ENCODE measurements around the gene KRTAP5-6. TPM values are rescaled to one million over a fixed set of nuclear protein-coding genes. Genes with fewer than 3 reads are reported as not detected.

Gene KRTAP5-6
- total and polyA plus RNA-seq, 3 experiments from 2014 or later, result not detected

DNA sequence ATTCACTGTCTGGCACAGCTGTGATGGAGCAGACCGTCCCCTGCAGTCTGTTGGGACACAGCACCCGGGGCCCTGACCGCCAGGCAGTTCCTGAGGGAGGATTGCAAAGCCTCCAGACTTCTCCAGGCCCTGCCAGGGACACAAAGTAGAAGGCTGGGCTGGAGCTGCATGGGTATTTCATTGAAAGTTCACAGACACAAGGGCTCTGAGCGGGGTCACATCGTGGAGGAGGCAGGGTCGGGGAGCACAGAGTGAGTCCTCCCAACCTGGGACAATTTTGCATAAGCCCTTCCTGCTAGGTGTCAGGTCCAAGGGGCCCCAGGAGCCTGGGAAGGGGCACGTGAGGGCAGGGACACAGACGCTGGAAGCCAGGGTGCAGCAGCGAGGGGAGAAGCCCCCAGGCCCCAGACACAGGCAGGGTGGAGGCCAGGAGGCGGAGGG lies 37.7 kb downstream of the KRTAP5-6 start:
- peaks cover 0 to 23% (median 2%) of the 10 kb centered on the region in 3 donors for H3K36me3 Mint-ChIP-seq
- peaks cover 0 to 24% (median 20%) of the 10 kb centered on the region in 5 donors for H3K9me3 Mint-ChIP-seq
- no peak for DNase-seq
- no peak overlapping the region for H3K4me3 Mint-ChIP-seq
- no peak overlapping the region for H3K27ac ChIP-seq (ENCODE audit: low read depth, low read length)
- H3K27ac Mint-ChIP-seq, result no peak overlapping the region
- ChIA-PET POLR2A (no interaction called here), CTCF (no interaction called here)
- peaks cover 18 to 23% (median 20%) of the 10 kb centered on the region in 3 donors for H3K4me1 Mint-ChIP-seq
- H3K36me3 ChIP-seq (ENCODE audit: insufficient read depth, low read length), result no peaks in the 10 kb centered on the region
- H3K27me3 ChIP-seq (ENCODE audit: insufficient read depth, low read length, poor library complexity, severe bottlenecking), result no peaks in the 10 kb centered on the region
- H3K9me3 ChIP-seq (ENCODE audit: low read length), result peaks cover 5% of the 10 kb centered on the region
- peaks cover 23 to 33% of the 10 kb centered on the region in 2 donors for H3K27me3 Mint-ChIP-seq
- peaks cover 16% of the 10 kb centered on the region for H3K4me1 ChIP-seq (ENCODE audit: insufficient read depth, low read length)
- no peak overlapping the region for H3K4me3 ChIP-seq (ENCODE audit: low read length)

DNA sequence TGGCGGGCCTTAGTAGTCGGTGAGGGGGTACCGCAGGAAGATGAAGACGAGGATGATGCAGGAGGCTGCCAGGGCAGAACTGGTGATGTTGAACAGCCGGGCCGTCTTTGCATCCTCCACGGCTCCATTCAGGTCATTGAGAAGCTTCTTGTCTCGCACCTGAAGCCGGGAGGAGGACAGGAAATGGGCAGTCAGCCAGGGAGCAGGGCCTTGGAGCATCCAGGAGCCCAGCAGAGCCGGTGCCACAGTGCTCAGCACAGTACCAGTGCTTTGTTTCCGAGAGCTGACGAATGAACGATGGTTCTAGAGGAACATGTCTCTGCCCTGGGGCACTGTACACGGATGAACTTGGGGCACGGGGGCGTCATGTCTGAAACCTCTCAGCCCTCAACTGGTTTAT lies 38.3 kb downstream of the KRTAP5-6 start:
- Histone ChIP-seq H3K4me3 (ENCODE audit: low read length) (no peak overlapping the region), H3K27ac (ENCODE audit: low read depth, low read length) (no peak overlapping the region), H3K9me3 (ENCODE audit: low read length) (peaks cover 5% of the 10 kb centered on the region), H3K4me1 (ENCODE audit: insufficient read depth, low read length) (peaks cover 16% of the 10 kb centered on the region), H3K27me3 (ENCODE audit: insufficient read depth, low read length, poor library complexity, severe bottlenecking) (no peaks in the 10 kb centered on the region), H3K36me3 (ENCODE audit: insufficient read depth, low read length) (no peaks in the 10 kb centered on the region)
- no peak overlapping the region for H3K4me3 Mint-ChIP-seq
- POLR2A ChIA-PET, result no interaction called here
- peak overlapping the region in 1 of 8 donors; percentile 39 for H3K27ac Mint-ChIP-seq
- peaks cover 26 to 33% of the 10 kb centered on the region in 2 donors for H3K27me3 Mint-ChIP-seq
- H3K36me3 Mint-ChIP-seq, result peaks cover 0 to 23% (median 2%) of the 10 kb centered on the region in 3 donors
- H3K4me1 Mint-ChIP-seq, result peaks cover 12 to 17% (median 16%) of the 10 kb centered on the region in 3 donors
- peaks cover 0 to 24% (median 20%) of the 10 kb centered on the region in 5 donors for H3K9me3 Mint-ChIP-seq
- DNase-seq, result no peak
- CTCF ChIA-PET, result no interaction called here

DNA sequence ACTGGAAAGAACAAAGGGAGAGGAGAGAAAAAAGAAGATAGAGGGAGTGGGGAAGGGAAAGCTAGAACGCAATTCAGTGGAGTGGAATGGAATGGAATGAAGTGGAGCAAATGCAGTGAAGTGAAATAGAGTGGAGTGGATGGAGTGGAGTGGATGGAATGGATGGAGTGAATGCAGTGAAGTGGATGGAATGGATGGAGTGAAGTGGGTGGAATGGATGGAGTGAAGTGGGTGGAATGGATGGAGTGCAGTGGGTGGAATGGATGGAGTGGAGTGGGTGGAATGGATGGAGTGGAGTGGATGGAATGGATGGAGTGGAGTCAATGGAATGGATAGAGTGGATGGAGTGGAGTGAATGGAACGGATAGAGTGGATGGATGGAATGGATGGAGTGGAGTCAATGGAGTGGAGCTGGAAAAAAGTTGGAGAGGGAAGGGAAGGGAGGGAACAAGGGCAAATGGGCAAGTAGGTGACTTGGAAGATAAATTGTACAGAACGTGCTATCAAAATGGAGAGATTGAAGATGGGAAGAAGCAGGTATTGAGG lies 39.5 kb downstream of the KRTAP5-6 start:
- peaks cover 24 to 33% of the 10 kb centered on the region in 2 donors for H3K27me3 Mint-ChIP-seq

DNA sequence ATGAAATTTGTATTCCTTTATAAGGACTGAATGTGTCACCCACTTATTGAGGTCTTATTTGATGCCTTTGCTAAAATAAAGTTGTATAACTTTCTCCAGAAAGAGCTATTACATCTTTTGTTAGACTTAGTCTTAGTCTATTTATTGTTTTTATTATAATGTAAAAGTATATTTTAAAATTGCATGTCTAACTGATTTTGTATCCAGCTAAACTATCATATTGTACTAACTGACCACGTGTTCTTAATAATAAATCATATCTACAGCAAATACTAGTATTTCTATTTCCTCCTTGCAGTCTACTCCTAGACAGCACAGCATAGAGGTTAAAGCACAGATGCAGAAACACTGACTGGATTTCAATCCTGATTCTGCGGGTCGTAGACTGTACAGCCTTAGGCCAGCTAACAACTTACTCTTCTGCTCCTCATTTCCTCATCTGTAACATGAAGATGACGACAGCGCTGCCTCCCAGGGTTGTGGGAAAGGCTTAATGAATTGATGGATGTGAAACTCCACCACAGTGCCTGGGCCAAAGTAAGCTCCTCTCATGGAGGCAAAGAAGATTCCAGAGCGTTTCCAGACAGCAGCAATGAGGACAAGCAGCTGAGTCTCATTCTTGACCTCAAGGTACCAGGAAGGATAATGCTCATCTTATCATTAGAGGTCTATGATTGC lies 40.2 kb downstream of the KRTAP5-6 start:
- Histone ChIP-seq H3K27me3 (ENCODE audit: insufficient read depth, low read length, poor library complexity, severe bottlenecking) (no peaks in the 10 kb centered on the region), H3K9me3 (ENCODE audit: low read length) (peaks cover 5% of the 10 kb centered on the region), H3K4me1 (ENCODE audit: insufficient read depth, low read length) (peaks cover 16% of the 10 kb centered on the region), H3K27ac (ENCODE audit: low read depth, low read length) (no peak overlapping the region), H3K4me3 (ENCODE audit: low read length) (no peak overlapping the region), H3K36me3 (ENCODE audit: insufficient read depth, low read length) (no peaks in the 10 kb centered on the region)
- Mint-ChIP-seq H3K36me3 (peaks cover 0 to 23% (median 2%) of the 10 kb centered on the region in 3 donors), H3K4me1 (peaks cover 11 to 14% (median 12%) of the 10 kb centered on the region in 3 donors), H3K9me3 (peaks cover 0 to 24% (median 20%) of the 10 kb centered on the region in 5 donors), H3K27me3 (peaks cover 24 to 26% of the 10 kb centered on the region in 2 donors), H3K4me3 (no peak overlapping the region), H3K27ac (no peak overlapping the region)
- ChIA-PET CTCF (no interaction called here), POLR2A (no interaction called here)
- DNase-seq, result no peak

More for the DNA sequence above, 39.5 kb downstream of the KRTAP5-6 start:
- Histone ChIP-seq H3K27ac (ENCODE audit: low read depth, low read length) (no peak overlapping the region), H3K9me3 (ENCODE audit: low read length) (peaks cover 5% of the 10 kb centered on the region), H3K27me3 (ENCODE audit: insufficient read depth, low read length, poor library complexity, severe bottlenecking) (no peaks in the 10 kb centered on the region), H3K36me3 (ENCODE audit: insufficient read depth, low read length) (no peaks in the 10 kb centered on the region), H3K4me1 (ENCODE audit: insufficient read depth, low read length) (peaks cover 16% of the 10 kb centered on the region), H3K4me3 (ENCODE audit: low read length) (no peak overlapping the region)
- H3K36me3 Mint-ChIP-seq, result peaks cover 0 to 23% (median 2%) of the 10 kb centered on the region in 3 donors
- H3K4me3 Mint-ChIP-seq, result no peak overlapping the region
- POLR2A ChIA-PET, result no interaction called here
- CTCF ChIA-PET, result no interaction called here
- peaks cover 12 to 15% (median 14%) of the 10 kb centered on the region in 3 donors for H3K4me1 Mint-ChIP-seq
- DNase-seq, result no peak
- H3K9me3 Mint-ChIP-seq, result peaks cover 0 to 24% (median 20%) of the 10 kb centered on the region in 5 donors
- H3K27ac Mint-ChIP-seq, result no peak overlapping the region

DNA sequence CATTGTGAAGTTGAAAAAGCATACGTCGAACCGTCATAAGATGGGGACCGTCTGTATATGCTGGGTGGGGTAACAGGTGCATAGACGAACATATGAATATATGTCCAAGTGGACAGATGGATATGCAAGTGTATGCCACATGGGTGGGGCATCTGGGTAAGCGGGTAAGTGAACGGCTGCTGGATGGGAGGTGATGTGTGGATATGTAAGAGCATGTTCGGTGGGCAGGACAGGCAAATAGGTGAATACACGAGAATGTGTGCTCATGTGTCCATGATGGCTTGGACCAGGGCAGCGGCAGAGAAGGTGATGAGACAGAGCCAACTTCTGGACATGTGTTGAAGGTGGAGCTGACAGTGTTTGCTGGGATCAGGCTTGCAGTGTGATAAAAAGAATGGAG lies 41.4 kb downstream of the KRTAP5-6 start:
- Histone ChIP-seq H3K4me3 (ENCODE audit: low read length) (no peak overlapping the region), H3K27me3 (ENCODE audit: insufficient read depth, low read length, poor library complexity, severe bottlenecking) (no peaks in the 10 kb centered on the region), H3K9me3 (ENCODE audit: low read length) (peaks cover 5% of the 10 kb centered on the region), H3K4me1 (ENCODE audit: insufficient read depth, low read length) (peaks cover 12% of the 10 kb centered on the region), H3K36me3 (ENCODE audit: insufficient read depth, low read length) (no peaks in the 10 kb centered on the region), H3K27ac (ENCODE audit: low read depth, low read length) (no peak overlapping the region)
- Mint-ChIP-seq H3K9me3 (peaks cover 0 to 24% (median 20%) of the 10 kb centered on the region in 5 donors), H3K27ac (peak overlapping the region in 1 of 8 donors; percentile 26), H3K4me1 (peaks cover 10 to 12% (median 12%) of the 10 kb centered on the region in 3 donors), H3K27me3 (peaks cover 23 to 24% of the 10 kb centered on the region in 2 donors), H3K4me3 (no peak overlapping the region), H3K36me3 (peaks cover 0 to 23% (median 2%) of the 10 kb centered on the region in 3 donors)
- ChIA-PET POLR2A (no interaction called here), CTCF (no interaction called here)
- DNase-seq, result no peak

DNA sequence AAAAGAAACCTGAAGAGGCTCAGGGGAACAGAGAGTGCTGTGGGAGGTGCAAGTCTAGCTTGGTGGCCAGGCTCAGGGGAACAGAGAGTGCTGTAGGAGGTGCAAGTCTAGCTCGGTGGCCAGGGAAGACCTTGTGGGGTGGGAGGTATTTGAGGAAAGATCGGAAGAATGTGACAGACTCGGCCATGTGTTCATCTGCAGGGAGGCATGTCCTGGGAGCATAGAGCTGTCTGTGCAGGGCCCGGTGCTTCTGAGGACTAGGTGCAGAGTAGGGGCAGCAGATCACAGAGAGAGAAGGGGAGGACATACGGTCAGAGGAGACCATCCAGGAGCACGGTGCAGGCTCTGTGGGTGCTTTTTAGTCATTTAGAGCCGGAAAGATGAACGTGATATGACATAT lies 42.6 kb downstream of the KRTAP5-6 start:
- Mint-ChIP-seq H3K9me3 (peaks cover 0 to 24% (median 20%) of the 10 kb centered on the region in 5 donors), H3K4me3 (no peak overlapping the region), H3K27ac (peak overlapping the region in 2 of 8 donors; percentile 72 to 73), H3K27me3 (peaks cover 16 to 21% of the 10 kb centered on the region in 2 donors), H3K36me3 (peaks cover 0 to 23% (median 2%) of the 10 kb centered on the region in 3 donors), H3K4me1 (peaks cover 0 to under 1% (median 0%) of the 10 kb centered on the region in 3 donors)
- ChIA-PET CTCF (interaction anchor here (0.7 kb wide), 1 partner anchor 21 kb away, joined by 3 read pairs; no protein-coding TSS in a partner anchor), POLR2A (no interaction called here)
- no peak overlapping the region for H3K4me3 ChIP-seq (ENCODE audit: low read length)
- H3K36me3 ChIP-seq (ENCODE audit: insufficient read depth, low read length), result no peaks in the 10 kb centered on the region
- DNase-seq, result no peak
- peaks cover 5% of the 10 kb centered on the region for H3K9me3 ChIP-seq (ENCODE audit: low read length)
- no peaks in the 10 kb centered on the region for H3K4me1 ChIP-seq (ENCODE audit: insufficient read depth, low read length)
- no peak overlapping the region for H3K27ac ChIP-seq (ENCODE audit: low read depth, low read length)
- H3K27me3 ChIP-seq (ENCODE audit: insufficient read depth, low read length, poor library complexity, severe bottlenecking), result no peaks in the 10 kb centered on the region

DNA sequence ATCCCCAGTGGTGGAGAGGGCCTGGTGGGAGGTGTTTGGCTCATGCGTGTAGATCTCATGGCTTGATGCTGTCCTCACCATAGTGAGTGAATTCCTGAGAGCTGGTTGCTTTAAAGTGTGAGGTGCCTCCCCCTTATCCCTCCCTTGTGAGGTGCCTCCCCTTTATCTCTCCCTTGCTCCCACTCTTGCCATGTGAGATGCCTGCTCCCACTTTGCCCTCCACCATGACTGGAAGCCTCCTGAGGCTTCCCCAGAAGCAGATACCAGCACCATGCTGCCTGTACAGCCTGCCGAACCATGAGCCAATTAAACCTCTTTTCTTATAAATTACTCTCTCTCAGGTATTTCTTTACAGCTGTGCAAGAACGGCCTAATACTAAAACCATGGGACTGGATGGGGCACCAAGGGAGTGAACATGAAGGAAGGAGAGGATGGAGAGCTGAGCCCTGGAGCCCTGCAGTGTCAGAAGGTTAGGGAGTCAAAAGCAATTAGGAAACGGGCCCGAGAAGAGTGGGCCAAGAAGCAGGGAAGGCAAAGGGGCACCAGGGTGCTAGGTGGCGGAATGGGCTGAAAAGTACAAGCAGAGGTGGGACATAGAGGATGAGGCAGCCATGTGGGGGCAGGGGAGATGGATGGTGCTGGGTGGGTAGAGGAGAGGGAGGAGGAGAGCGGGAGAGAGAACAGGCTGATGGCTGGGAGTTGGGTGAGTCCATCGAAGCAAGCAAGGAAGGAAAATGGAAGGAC lies 44.0 kb downstream of the KRTAP5-6 start:
- ChIA-PET POLR2A (no interaction called here), CTCF (interaction anchor here (1.0 kb wide), 1 partner anchor 47 kb away, joined by 3 read pairs; no protein-coding TSS in a partner anchor)
- no peak overlapping the region for H3K4me3 Mint-ChIP-seq
- H3K36me3 Mint-ChIP-seq, result peaks cover 0 to 18% (median 0%) of the 10 kb centered on the region in 3 donors
- Histone ChIP-seq H3K4me1 (ENCODE audit: insufficient read depth, low read length) (no peaks in the 10 kb centered on the region), H3K9me3 (ENCODE audit: low read length) (peaks cover 5% of the 10 kb centered on the region), H3K36me3 (ENCODE audit: insufficient read depth, low read length) (no peaks in the 10 kb centered on the region), H3K27me3 (ENCODE audit: insufficient read depth, low read length, poor library complexity, severe bottlenecking) (no peaks in the 10 kb centered on the region), H3K27ac (ENCODE audit: low read depth, low read length) (no peak overlapping the region), H3K4me3 (ENCODE audit: low read length) (no peak overlapping the region)
- DNase-seq, result no peak
- H3K9me3 Mint-ChIP-seq, result peaks cover 0 to 19% (median 16%) of the 10 kb centered on the region in 5 donors
- peaks cover 10 to 13% of the 10 kb centered on the region in 2 donors for H3K27me3 Mint-ChIP-seq
- peaks cover 0 to under 1% (median under 1%) of the 10 kb centered on the region in 3 donors for H3K4me1 Mint-ChIP-seq
- no peak overlapping the region for H3K27ac Mint-ChIP-seq
